Mucosa of gallbladder (tissue), 1 donor: ENCODE measurements around the gene PYCR2. TPM values are rescaled to one million over a fixed set of nuclear protein-coding genes. Genes with fewer than 3 reads are reported as not detected.
"Not testable (repeated sequence)": the region's sequence is repeated elsewhere in the genome, so short reads cannot be mapped to it uniquely, and the experiment has no call there.

Source experiments
- DNase-seq: peaks from one replicate; pipeline ENCODE4 v3.0.0-alpha.2; 2020; ENCODE audit warnings: low spot score
- total RNA-seq: library from RNA; stranded (reverse); gene quantifications from one replicate; pipeline ENCODE4 v1.2.1, GENCODE V29; 2021
- donor health status: DM: no; HTN: no; CAD: no.

PYCR2 gene
- total RNA-seq = 71.8 TPM

DNA sequence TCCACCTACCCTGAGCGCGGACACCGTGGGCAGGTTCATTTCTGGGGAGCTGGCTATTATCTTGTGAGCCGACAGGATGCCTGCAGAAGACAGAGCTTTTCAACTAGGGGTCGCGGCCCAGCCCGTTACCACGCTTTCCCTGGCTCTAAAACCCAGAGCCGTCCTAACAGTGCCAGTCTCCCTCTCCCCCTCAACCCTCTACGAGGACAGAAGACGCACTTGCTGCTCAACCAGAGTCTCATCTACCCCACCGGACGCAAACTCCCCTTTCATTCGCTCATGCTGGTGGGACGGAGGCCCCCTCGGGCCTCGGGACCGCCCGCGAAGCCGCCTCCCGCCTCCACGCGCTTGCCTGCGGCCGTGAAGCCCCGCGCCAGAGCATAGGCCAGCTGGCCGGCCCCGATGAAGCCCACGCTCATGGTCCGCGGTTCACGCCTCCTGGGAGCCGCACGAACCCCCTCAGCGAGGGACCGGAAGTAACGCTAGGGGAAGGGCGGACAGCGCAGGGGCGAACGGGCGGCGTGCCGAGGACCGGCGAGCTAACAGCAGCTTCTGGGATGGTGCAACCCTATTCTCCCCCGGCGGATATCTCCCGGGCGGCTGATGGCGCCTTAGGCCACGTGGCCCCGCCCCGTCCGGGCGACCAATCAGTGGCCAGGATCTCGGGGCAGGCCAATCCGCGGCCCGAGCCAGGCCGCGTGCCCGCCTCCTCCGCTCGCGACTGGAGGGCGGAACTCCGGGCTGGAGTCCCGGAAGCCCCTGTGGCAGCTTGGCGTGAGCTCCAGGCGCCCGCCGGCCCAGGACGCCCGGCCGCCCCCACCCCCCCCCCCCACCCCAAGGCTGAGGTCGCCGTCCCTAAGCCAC, at the start of gene PYCR2:
PYCR2 (minus strand) TSS at position 559 of the 864 bp plus-strand sequence; CDS start at position 419, 140 bp downstream.
- DNase-seq = peak; percentile 96

GRCh38 chr1:225973158-225973557, 49.1 kb upstream of the PYCR2 start:
- DNase-seq = no peak

- DNase-seq = no peak
Observed at GRCh38 chr1:225972344-225973152, 48.5 kb upstream of the PYCR2 start.

DNA sequence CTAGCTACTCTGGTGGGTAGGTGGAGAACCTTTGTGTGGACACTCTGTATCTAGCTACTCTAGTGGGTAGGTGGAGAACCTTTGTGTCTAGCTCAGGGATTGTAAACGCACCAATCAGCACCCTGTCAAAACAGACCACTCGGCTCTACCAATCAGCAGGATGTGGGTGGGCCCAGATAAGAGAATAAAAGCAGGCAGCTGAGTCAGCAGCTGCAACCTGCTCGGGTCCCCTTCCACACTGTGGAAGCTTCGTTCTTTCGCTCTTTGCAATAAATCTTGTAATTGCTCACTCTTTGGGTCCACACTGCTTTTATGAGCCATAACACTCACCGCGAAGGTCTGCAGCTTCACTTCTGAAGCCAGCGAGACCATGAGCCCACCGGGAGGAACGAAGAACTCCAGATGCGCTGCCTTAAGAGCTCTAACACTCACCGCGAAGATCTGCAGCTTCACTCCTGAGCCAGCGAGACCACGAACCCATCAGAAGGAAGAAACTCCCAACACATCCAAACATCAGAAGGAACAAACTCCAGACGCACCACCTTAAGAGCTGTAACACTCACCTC, 46.6 kb upstream of the PYCR2 start:
- DNase-seq = not testable (repeated sequence)

GRCh38 chr1:225969751-225970150, 45.7 kb upstream of the PYCR2 start:
- DNase-seq = not testable (repeated sequence)

GRCh38 chr1:225965231-225965630, 41.2 kb upstream of the PYCR2 start:
- no peak for DNase-seq

- no peak for DNase-seq
Observed at GRCh38 chr1:225963735-225964530, 39.9 kb upstream of the PYCR2 start.

- DNase-seq = peak; percentile 22
Observed at GRCh38 chr1:225962440-225962975, 38.5 kb upstream of the PYCR2 start.

DNA sequence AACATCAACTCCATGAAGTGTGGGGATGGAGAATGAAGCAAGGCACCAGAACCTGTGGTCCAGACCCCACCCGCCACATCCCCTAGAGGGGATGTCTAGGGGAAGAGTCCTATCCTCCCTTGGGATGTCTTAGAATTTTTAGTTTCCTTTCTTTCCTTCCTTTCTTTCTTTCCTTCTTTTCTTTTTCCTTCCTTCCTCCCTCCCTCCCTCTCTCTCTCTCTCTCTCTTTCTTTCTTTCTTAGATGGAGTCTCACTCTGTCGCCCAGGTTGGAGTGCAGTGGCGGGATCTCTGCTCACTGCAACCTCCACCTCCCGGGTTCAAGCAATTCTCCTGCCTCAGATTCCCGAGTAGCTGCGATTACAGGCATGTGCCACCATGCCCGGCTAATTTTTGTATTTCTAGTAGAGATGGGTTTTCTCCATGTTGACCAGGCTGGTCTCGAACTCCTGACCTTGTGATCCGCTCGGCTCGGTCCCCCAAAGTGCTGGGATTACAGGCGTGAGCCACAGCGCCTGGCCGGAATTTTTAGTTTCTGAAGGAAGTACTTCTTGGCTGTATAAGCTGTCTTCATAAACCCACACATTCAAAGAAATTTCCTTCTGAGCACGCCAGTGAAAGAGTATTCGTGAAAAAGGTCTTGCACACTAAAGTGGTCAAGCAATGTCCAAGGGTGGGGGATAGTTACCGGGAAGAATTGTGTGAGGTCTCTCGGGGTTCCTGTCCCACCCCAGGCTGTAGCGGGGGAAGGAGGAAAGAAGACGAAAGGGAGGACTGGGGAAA, 37.8 kb upstream of the PYCR2 start:
- no peak for DNase-seq

DNA sequence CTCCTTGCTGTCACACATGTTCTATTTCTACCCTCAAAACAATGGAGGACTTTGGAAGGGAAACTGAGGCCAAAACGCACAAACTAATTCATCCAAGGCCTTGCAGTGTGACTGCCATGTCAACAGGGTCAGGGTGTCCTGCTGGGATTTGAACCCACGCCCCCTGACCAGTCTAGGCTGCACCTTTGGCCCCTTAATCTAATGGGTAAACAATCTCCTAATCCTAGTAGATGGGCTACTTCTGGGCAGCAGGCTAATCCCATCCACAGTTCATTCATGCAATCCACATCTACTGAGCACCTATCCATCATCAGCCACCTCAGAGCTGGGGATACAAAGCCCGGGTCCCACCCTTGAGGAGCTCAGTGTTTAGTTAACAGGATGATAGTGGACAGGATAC, 34.0 kb upstream of the PYCR2 start:
- no peak for DNase-seq

DNA sequence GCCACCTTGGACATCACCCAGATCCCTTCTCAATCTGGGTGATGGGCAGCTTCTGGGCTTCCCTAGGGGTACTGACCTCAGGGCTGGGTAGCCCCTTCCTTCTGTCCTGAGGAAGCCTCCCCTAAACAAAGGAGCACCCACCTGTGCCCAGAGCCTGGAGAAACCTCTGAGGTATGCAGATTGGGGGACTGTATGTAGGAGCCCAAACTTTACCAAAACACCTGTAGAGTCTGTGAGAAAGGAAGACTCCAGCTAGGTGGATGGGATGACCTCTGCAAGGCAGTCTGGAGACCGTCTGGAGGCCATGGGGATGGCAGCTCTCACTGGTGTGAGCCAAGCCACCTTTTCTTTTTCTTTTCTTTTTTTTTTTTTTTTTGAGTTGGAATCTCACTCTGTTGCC, 30.7 kb upstream of the PYCR2 start:
- no peak for DNase-seq

GRCh38 chr1:225953315-225953714, 29.3 kb upstream of the PYCR2 start:
- DNase-seq = no peak

DNA sequence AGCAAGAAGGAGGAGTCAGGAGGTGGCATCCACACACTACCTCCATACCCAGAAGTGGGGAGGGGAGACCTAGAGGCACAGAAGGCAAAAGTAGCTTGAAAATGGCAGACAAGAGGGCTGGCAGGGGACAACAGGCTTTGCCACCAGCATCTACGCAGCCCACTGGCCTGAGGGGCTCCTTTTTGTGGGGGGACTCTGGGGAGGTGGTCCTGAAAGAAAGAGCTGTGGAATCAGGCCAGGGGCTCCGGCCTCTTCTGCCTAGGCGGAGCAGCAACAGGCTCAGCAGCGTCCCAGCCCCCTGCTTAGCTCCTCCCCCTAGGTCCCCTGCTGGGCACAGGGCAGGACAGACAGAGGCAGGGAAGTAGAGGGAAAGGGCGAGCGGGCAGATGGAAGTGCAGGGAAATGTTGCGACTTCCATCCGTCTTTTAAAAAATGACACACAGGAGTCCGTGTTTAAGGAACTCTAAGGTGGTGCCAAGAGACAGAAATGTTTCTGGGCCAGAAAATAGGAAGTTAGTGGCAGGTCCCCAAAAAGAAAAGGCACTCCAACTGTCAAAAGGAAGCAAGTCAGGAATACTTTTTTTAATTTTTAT, 27.0 kb upstream of the PYCR2 start:
- DNase-seq = no peak

DNA sequence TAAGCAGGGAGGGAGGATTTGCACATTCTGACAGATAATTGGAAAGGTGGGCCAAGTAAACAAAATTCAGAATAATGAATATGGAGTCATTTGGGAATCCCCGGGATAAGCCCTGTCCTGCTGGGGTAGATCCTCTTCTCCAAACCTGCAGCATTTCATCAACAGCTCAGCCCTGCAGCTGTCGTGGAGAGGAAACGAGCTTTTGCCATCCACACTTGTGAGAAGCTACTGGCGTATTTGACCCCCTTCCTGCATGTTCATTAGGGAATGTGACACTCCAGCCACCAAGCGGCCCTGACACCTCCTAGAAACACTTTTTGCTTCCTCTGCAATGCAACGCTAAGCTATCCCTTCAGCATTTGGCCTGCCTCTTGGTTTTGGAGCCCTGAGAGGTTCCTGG, 25.0 kb upstream of the PYCR2 start:
- no peak for DNase-seq

DNA sequence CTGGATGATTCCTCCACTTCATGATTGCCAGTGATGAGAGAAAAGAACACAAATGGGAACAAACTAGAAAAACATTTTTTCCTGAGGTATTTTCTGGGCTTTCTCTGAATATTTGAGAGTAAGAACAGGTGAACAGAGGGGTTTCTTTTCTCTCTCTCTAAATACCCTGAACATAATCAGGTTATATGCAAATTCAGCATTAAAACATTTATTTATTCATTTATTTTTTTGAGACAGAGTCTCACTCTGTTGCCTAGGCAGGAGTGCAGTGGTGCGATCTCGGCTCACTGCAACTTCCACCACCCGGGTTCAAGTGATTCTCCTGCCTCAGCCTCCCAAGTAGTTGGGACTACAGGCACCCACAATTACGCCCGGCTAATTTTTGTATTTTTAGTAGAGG, 22.8 kb upstream of the PYCR2 start:
- DNase-seq = no peak

- DNase-seq = no peak
Observed at GRCh38 chr1:225946082-225946620, 22.1 kb upstream of the PYCR2 start.

GRCh38 chr1:225945564-225945963, 21.5 kb upstream of the PYCR2 start:
- no peak for DNase-seq

GRCh38 chr1:225944951-225945350, 20.9 kb upstream of the PYCR2 start:
- no peak for DNase-seq

- DNase-seq = no peak
Observed at GRCh38 chr1:225944387-225944786, 20.3 kb upstream of the PYCR2 start.

DNA sequence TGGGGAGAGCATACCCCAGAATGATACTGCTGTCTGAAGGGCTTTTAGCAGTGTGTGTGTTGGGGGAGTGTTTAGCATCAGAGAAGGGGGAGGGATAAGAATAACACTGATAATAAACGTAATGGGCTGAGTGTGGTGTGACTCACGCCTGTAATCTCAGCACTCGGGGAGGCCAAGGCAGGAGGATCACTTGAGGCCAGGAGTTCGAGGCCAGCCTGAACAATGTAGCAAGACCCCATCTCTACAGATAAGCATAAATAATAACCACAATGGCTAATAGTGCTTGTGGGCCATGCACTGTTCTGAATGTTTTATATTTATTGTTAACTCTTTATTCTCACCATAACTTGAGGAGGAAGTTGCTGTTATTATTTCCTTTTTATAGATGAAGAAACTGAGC, 19.5 kb upstream of the PYCR2 start:
- no peak for DNase-seq
